Stimulated activated naive CD8-positive, alpha-beta T cell treated with anti-CD3 and anti-CD28 coated beads, Interleukin-15, amount 100 ng/mL, for 72 hours (primary cell): Measurements from ENCODE around the gene GOPC.

Source experiments
- ATAC-seq: fragments of 150-1000 bp; cut with Tn5 transposase; 2 replicates; pipeline ENCODE4 v1.10.0; 2021; ENCODE audit warnings: mild to moderate bottlenecking, moderate library complexity
- DNase-seq, 2 donors: peaks; one replicate each; pipeline ENCODE4 v3.0.0; 2021 to 2022
- H3K27ac Mint-ChIP-seq, 2 donors: one replicate each; pipeline ENCODE4 v1.8.0; 2022; ENCODE audit warnings: mild to moderate bottlenecking in 2 of 2, mixed read lengths in 2 of 2, moderate library complexity in 2 of 2
- H3K27me3 Mint-ChIP-seq: one replicate; pipeline ENCODE4 v1.8.0; 2022; ENCODE audit warnings: mixed read lengths
- H3K4me1 Mint-ChIP-seq: one replicate; pipeline ENCODE4 v1.8.0; 2022; ENCODE audit warnings: mild to moderate bottlenecking, mixed read lengths
- H3K4me3 Mint-ChIP-seq, 2 donors: one replicate each; pipeline ENCODE4 v1.8.0; 2022; ENCODE audit warnings: mild to moderate bottlenecking in 2 of 2, mixed read lengths in 2 of 2, moderate library complexity in 1 of 2
- H3K9me3 Mint-ChIP-seq, 2 donors: one replicate each; pipeline ENCODE4 v1.8.0; 2022; ENCODE audit warnings: mixed read lengths in 2 of 2

GOPC gene

GRCh38 chr6:117546674-117547073 is 55.6 kb downstream of the GOPC start:
- H3K27ac Mint-ChIP-seq = no peak overlapping the region
- no peak for ATAC-seq
- H3K27me3 Mint-ChIP-seq = peaks cover 16% of the 10 kb centered on the region
- H3K9me3 Mint-ChIP-seq = no peaks in the 10 kb centered on the region
- H3K4me1 Mint-ChIP-seq = peaks cover 39% of the 10 kb centered on the region
- DNase-seq = no peak
- no peak overlapping the region for H3K4me3 Mint-ChIP-seq

- peaks cover 32% of the 10 kb centered on the region for H3K4me1 Mint-ChIP-seq
- DNase-seq = no peak
- no peaks in the 10 kb centered on the region for H3K9me3 Mint-ChIP-seq
- H3K27me3 Mint-ChIP-seq = peaks cover 16% of the 10 kb centered on the region
- H3K27ac Mint-ChIP-seq = no peak overlapping the region
- no peak for ATAC-seq
- no peak overlapping the region for H3K4me3 Mint-ChIP-seq
These were observed 57.1 kb downstream of the GOPC start for GRCh38 chr6:117545161-117545595.

- H3K4me1 Mint-ChIP-seq = peaks cover 28% of the 10 kb centered on the region
- H3K9me3 Mint-ChIP-seq = no peaks in the 10 kb centered on the region
- H3K27me3 Mint-ChIP-seq = peaks cover 16% of the 10 kb centered on the region
- H3K4me3 Mint-ChIP-seq = no peak overlapping the region
- DNase-seq (no peak), ATAC-seq (no peak)
- H3K27ac Mint-ChIP-seq = no peak overlapping the region
These were observed 57.6 kb downstream of the GOPC start for GRCh38 chr6:117544716-117545115.

GRCh38 chr6:117542493-117542892 is 59.8 kb downstream of the GOPC start:
- peaks cover 14% of the 10 kb centered on the region for H3K27me3 Mint-ChIP-seq
- H3K9me3 Mint-ChIP-seq = no peaks in the 10 kb centered on the region
- H3K27ac Mint-ChIP-seq = no peak overlapping the region
- ATAC-seq (no peak), DNase-seq (no peak)
- H3K4me1 Mint-ChIP-seq = peaks cover 11% of the 10 kb centered on the region
- H3K4me3 Mint-ChIP-seq = no peak overlapping the region

GRCh38 chr6:117540670-117541069 is 61.6 kb downstream of the GOPC start:
- DNase-seq = no peak

GRCh38 chr6:117538615-117539014 is 63.7 kb downstream of the GOPC start:
- no peaks in the 10 kb centered on the region for H3K27me3 Mint-ChIP-seq
- ATAC-seq = no peak
- no peaks in the 10 kb centered on the region for H3K9me3 Mint-ChIP-seq

More at GRCh38 chr6:117540670-117541069, 61.6 kb downstream of the GOPC start:
- no peaks in the 10 kb centered on the region for H3K27me3 Mint-ChIP-seq
- no peak overlapping the region for H3K4me3 Mint-ChIP-seq
- H3K4me1 Mint-ChIP-seq = no peaks in the 10 kb centered on the region
- H3K9me3 Mint-ChIP-seq = no peaks in the 10 kb centered on the region
- H3K27ac Mint-ChIP-seq = no peak overlapping the region
- ATAC-seq = no peak

GRCh38 chr6:117536317-117536716 is 66.0 kb downstream of the GOPC start:
- no peak overlapping the region for H3K27ac Mint-ChIP-seq
- no peak for ATAC-seq
- no peaks in the 10 kb centered on the region for H3K9me3 Mint-ChIP-seq
- no peaks in the 10 kb centered on the region for H3K27me3 Mint-ChIP-seq
- H3K4me1 Mint-ChIP-seq = no peaks in the 10 kb centered on the region
- no peak overlapping the region for H3K4me3 Mint-ChIP-seq
- no peak for DNase-seq

More at GRCh38 chr6:117538615-117539014, 63.7 kb downstream of the GOPC start:
- no peak overlapping the region for H3K27ac Mint-ChIP-seq
- H3K4me1 Mint-ChIP-seq = no peaks in the 10 kb centered on the region
- DNase-seq = no peak
- H3K4me3 Mint-ChIP-seq = no peak overlapping the region

- no peak for ATAC-seq
- no peaks in the 10 kb centered on the region for H3K4me1 Mint-ChIP-seq
These were observed 67.3 kb downstream of the GOPC start for GRCh38 chr6:117534974-117535373.

GRCh38 chr6:117533775-117534174 is 68.5 kb downstream of the GOPC start:
- DNase-seq (no peak), ATAC-seq (no peak)
- H3K4me3 Mint-ChIP-seq = no peak overlapping the region
- H3K9me3 Mint-ChIP-seq = no peaks in the 10 kb centered on the region
- no peaks in the 10 kb centered on the region for H3K4me1 Mint-ChIP-seq
- H3K27me3 Mint-ChIP-seq = no peaks in the 10 kb centered on the region
- peak overlapping the region in 1 of 2 donors; percentile 72 for H3K27ac Mint-ChIP-seq

More at GRCh38 chr6:117534974-117535373, 67.3 kb downstream of the GOPC start:
- Mint-ChIP-seq H3K4me3 (no peak overlapping the region), H3K27ac (no peak overlapping the region), H3K9me3 (no peaks in the 10 kb centered on the region), H3K27me3 (no peaks in the 10 kb centered on the region)
- DNase-seq = no peak

- no peak overlapping the region for H3K27ac Mint-ChIP-seq
- no peaks in the 10 kb centered on the region for H3K4me1 Mint-ChIP-seq
- H3K27me3 Mint-ChIP-seq = no peaks in the 10 kb centered on the region
- no peaks in the 10 kb centered on the region for H3K9me3 Mint-ChIP-seq
- no peak overlapping the region for H3K4me3 Mint-ChIP-seq
- DNase-seq = no peak
- peak; percentile 52 for ATAC-seq
These were observed 70.2 kb downstream of the GOPC start for GRCh38 chr6:117531809-117532725.

GRCh38 chr6:117531346-117531745 is 71.0 kb downstream of the GOPC start:
- ATAC-seq = no peak
- H3K27me3 Mint-ChIP-seq = no peaks in the 10 kb centered on the region
- H3K4me1 Mint-ChIP-seq = no peaks in the 10 kb centered on the region
- no peak overlapping the region for H3K4me3 Mint-ChIP-seq
- no peaks in the 10 kb centered on the region for H3K9me3 Mint-ChIP-seq
- DNase-seq = no peak
- H3K27ac Mint-ChIP-seq = no peak overlapping the region

GRCh38 chr6:117530467-117531242 is 71.7 kb downstream of the GOPC start:
- Mint-ChIP-seq H3K27me3 (no peaks in the 10 kb centered on the region), H3K4me1 (no peaks in the 10 kb centered on the region), H3K27ac (no peak overlapping the region), H3K9me3 (no peaks in the 10 kb centered on the region), H3K4me3 (no peak overlapping the region)
- DNase-seq = no peak
- no peak for ATAC-seq

GRCh38 chr6:117525607-117526006 is 76.7 kb downstream of the GOPC start:
- no peaks in the 10 kb centered on the region for H3K9me3 Mint-ChIP-seq
- no peaks in the 10 kb centered on the region for H3K4me1 Mint-ChIP-seq
- H3K27ac Mint-ChIP-seq = no peak overlapping the region
- H3K4me3 Mint-ChIP-seq = no peak overlapping the region
- H3K27me3 Mint-ChIP-seq = no peaks in the 10 kb centered on the region
- DNase-seq = no peak
- ATAC-seq = no peak

- no peak overlapping the region for H3K4me3 Mint-ChIP-seq
- H3K4me1 Mint-ChIP-seq = no peaks in the 10 kb centered on the region
- no peak for DNase-seq
- H3K9me3 Mint-ChIP-seq = no peaks in the 10 kb centered on the region
- no peak overlapping the region for H3K27ac Mint-ChIP-seq
- ATAC-seq = no peak
- H3K27me3 Mint-ChIP-seq = no peaks in the 10 kb centered on the region
These were observed 80.4 kb downstream of the GOPC start for GRCh38 chr6:117521791-117522502.

GRCh38 chr6:117520603-117521395 is 81.5 kb downstream of the GOPC start:
- no peaks in the 10 kb centered on the region for H3K9me3 Mint-ChIP-seq
- ATAC-seq (no peak), DNase-seq (no peak)
- no peaks in the 10 kb centered on the region for H3K4me1 Mint-ChIP-seq
- no peaks in the 10 kb centered on the region for H3K27me3 Mint-ChIP-seq
- H3K27ac Mint-ChIP-seq = no peak overlapping the region
- no peak overlapping the region for H3K4me3 Mint-ChIP-seq
